Activated gamma-delta T cell treated with Interleukin-2 at 50 U/mL for 16 hours (primary cell): ENCODE measurements around the gene KANK2.
A peak's percentile ranks its signal among the peaks of the same experiment; 100 is the strongest.

Source experiments
- DNase-seq: peaks from one replicate; pipeline ENCODE4 v3.0.0-alpha.2; 2020

Gene KANK2

GRCh38 chr19:11197291-11198174 lies at the start of gene KANK2:
Gene KANK2, minus strand, starts transcription at chr19:11197545. Its CDS starts 3,034 bp downstream, at chr19:11194511.
- peak; percentile 66 for DNase-seq

GRCh38 chr19:11246941-11247340 lies 49.6 kb upstream of the KANK2 start:
- no peak for DNase-seq

- DNase-seq, result no peak
Observed at GRCh38 chr19:11244846-11245589, 47.7 kb upstream of the KANK2 start.

GRCh38 chr19:11243798-11244169 lies 46.4 kb upstream of the KANK2 start:
- DNase-seq, result no peak

- peak; percentile 83 for DNase-seq
Observed at GRCh38 chr19:11242864-11243797, 45.8 kb upstream of the KANK2 start.

- DNase-seq, result no peak
Observed at GRCh38 chr19:11242025-11242424, 44.7 kb upstream of the KANK2 start.

DNA sequence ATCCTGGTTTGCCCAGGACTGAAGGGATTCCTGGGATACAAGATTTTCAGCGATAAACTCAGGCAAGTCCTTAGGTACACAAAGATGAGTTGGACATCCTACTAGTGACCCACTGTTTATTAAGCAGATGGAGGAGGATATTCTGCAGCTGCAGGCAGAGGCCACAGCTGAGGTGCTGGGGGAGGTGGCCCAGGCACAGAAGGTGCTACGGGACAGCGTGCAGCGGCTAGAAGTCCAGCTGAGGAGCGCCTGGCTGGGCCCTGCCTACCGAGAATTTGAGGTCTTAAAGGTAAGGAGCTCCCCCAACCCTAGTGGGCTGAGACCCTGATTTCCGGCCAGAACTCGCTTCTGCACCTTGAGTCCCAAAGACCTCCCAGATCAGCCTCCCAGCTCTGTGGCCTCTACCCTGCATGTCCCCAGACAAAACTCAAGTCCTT lies 42.7 kb upstream of the KANK2 start:
- no peak for DNase-seq

- DNase-seq, result no peak
Observed at GRCh38 chr19:11239377-11240000, 42.1 kb upstream of the KANK2 start, which contains the start of gene ANGPTL8. Gene ANGPTL8, plus strand, starts transcription at chr19:11239619. Its CDS starts 19 bp downstream, at chr19:11239638.

DNA sequence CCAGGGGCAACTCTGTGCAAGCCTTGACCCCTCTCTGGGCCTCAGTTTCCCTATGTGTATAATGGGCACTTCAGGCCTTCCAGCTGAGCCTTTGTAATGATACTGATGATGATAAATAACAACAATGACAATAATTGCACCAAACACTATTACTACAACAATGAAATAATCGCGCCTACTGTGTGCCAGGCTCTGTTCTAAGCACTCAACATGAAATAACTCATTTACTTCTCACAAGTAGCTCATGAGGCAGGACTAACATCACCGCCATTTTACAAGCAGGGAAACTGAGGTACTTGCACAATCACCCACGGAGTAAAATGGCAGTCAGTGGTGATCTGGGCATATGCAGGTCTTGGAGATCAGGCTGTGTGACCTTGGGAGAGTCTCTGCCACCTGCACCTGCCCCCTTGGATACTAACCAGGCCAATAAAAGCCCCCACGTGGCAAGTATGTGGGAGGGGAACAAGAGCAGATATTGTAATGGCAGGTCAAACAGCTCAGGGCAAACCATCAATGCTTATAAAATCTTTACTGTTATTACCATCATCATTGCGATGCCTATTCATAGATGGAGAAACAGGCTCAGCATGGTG lies 41.5 kb upstream of the KANK2 start:
- no peak for DNase-seq

- no peak for DNase-seq
Observed at GRCh38 chr19:11238041-11238440, 40.7 kb upstream of the KANK2 start.

GRCh38 chr19:11237321-11237720 lies 40.0 kb upstream of the KANK2 start:
- DNase-seq, result no peak

DNA sequence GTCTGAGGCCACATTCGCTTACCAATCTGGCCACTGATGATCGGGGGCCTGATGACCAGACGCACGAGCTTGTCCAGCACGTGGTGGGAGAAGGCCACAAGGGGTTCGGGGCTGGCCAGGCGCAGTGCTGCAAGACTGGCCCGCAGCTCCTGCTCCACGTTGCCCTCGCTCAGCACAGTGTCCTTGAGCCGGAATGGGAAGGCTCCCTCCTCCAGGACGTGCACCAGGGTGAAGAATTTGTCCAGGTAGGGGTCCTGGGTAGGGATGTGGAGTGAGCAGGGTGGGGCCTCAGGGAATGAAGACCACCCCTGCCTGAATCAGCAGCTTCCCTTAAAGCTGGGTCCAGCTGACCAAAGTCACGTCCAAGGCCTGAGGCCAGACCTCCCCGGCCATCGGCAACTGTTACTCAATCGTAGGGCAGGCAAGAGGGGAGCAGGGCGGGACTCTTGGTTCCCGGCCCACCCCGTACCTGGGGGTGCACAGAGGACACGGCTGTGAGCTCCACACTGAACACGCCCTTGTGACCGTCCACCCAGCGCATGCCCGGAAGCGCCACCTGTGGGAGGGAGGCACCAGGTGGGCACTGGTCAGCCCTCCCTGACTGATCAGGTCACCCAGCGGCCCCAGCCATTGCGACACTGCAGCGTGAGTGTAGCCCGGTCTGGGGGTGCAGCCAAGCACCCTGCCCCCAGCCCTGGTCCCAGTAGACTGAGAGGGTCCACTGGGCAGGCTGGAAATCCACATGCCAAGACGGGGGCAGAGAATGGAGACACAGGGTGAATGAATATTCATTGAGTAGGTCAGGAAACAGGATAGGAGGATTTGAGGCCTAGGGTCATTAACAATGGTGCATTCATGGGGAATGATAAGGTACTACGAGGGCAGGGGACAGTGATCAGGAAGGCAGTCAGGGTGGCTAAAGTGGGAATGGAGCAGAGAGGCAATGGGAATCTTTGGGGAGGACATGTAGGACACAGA lies 39.3 kb upstream of the KANK2 start:
- DNase-seq, result no peak

DNA sequence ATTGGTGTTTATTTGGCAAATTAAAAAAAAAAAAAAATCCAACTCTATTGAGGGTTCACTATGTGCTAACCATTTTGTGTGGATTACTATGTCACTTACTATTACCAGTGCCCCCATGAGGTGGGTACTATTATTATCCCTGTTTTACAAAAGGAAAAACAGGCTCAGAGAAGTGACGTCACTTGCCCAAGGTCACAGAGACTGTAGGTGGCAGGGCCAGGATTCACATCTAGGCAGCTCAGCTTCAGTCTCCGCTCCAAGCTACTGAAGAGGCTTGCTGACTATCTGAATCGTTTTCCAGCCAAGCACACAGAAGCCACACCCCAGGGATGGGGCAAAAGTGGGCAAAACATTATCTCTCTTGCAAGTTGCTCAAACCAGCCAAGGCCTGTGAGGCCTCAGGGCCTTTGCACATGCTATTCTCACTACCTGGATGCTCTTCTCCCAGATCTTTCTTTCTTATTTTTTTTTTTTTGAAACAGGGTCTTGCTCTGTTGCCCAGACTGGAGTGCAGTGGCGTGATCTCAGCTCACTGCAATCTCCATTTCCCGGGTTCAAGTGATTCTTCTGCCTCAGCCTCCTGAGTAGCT lies 37.2 kb upstream of the KANK2 start:
- DNase-seq, result no peak

GRCh38 chr19:11233073-11233472 lies 35.7 kb upstream of the KANK2 start:
- no peak for DNase-seq

DNA sequence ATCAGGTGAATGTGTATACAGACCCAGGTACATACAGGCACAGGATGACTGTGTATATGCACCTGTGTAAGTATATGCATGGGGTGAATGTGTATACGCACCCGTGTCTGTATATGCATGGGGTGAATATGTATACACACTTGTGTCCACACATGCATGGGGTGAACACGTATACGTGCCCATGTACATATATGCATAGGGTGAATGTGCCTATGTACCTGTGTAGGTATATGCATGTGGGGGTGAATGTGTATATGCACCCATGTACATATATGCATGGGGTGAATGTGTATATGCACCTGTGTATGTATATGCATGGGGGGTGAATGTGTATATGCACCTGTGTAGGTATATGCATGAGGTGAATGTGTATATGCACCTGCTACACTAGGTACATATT lies 35.2 kb upstream of the KANK2 start:
- no peak for DNase-seq

DNA sequence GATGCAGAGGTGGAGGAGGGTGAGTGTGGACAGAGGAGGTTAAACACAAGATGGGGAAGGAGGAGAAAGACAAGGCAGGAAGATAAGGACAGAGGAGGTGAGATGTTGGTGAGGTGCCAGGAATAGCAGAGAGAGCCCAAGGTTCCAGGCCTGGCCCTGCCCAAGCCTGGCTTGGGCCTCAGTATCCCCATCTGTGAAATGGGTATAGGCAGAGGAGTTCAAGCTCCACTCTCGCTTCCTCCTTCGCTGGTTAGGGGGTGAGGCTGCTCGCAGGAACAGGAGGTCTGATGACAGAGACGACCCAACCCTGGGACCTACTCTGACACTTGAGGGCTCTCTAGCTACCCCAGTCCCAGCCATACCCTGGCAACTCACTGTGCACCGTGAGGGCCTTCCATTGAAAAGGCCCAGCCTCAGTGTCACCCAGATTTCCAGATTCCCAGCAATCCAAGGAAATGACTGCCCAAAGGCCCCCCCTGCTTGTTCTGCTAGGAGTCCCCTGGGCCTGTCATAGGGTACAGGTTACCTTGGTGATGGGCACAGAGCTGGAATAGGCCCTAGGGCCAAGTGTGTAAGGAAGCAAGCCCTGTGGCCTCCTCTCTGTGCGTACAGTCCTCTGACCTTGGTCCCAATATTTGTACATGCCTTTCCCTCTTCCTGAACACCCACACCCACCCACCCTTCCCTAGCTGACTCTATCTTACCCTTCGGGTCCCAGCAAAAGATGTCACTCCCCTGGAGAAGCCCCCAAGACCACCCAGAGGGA lies 33.5 kb upstream of the KANK2 start:
- no peak for DNase-seq

DNA sequence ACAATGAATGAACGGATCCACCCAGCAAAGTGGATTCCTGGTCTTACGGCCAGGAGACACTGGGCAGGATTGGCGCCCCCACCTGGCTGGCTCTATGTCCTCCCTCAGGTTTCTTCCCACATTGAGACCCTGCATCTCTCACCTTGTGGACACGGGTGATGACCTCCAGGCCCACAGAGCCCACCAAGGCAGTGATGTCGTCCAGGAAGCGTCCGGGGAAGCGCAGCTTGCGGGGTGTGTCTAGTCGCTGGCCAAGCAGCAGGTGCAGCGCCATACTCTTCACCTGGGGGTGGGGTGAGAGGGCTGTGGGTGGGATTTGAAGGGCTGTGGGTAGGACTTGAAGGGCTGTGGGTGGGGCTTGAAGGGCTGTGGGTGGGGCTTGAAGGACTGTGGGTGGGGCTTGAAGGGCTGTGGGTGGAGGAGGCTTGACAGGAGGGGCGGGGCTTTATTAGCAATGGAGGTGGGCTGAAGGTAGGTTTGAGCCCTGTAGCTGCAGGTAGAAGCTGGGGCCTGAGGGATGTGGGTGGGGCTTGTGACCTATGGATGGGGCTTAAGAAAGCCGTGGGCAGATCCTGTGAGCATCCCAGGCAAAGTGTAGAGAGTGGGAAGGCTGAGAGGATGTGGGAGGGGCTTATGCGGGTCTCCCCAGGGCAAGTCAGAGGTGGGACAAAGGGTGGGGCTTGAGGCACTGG lies 30.0 kb upstream of the KANK2 start:
- no peak for DNase-seq

- no peak for DNase-seq
Observed at GRCh38 chr19:11226716-11227166, 29.4 kb upstream of the KANK2 start.

DNA sequence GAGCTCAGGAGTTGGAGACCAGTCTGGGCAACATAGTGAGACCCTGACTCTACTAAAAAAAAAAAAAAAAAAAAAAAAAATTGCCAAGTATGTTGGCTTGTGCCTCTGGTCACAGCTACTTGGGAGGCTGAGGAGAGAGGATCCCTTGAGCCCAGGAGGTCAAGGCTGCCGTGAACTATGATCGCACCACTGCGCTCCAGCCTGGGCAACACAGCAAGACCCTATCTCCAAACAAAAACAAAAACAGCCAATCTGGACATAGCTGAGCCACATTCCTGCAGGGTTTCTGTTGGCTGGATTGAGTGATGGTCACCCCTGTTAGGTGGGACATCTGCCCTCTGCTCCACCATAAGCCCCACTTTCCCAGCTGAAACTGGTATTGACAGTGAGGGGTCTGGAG lies 28.5 kb upstream of the KANK2 start:
- DNase-seq, result no peak
